Esophagus (tissue), 2 donors: Measurements from ENCODE around the gene CPNE2. TPM values are rescaled to one million over a fixed set of nuclear protein-coding genes. Genes with fewer than 3 reads are reported as not detected.

Source experiments
- H3K27ac ChIP-seq, 2 donors: one replicate each; pipeline ENCODE4 v1.5.1; 2013; ENCODE audit warnings: low read depth in 2 of 2, mild to moderate bottlenecking in 2 of 2, inconsistent platforms in 1 of 2, low read length in 1 of 2, moderate library complexity in 1 of 2
- H3K27me3 ChIP-seq, 2 donors: one replicate each; pipeline ENCODE4 v1.6.1; 2013; ENCODE audit warnings: low read length in 2 of 2, control low read depth in 1 of 2, mild to moderate bottlenecking in 1 of 2; ENCODE audit not compliant: insufficient read depth in 2 of 2, control insufficient read depth in 1 of 2
- H3K36me3 ChIP-seq, 2 donors: one replicate each; pipeline ENCODE4 v1.6.1; 2013; ENCODE audit warnings: low read length in 1 of 2; ENCODE audit not compliant: control insufficient read depth in 2 of 2, insufficient read depth in 2 of 2
- H3K4me1 ChIP-seq, 2 donors: one replicate each; pipeline ENCODE4 v1.6.1; 2013; ENCODE audit warnings: low read length in 1 of 2; ENCODE audit not compliant: control insufficient read depth in 2 of 2, insufficient read depth in 2 of 2
- H3K4me3 ChIP-seq, 2 donors: one replicate each; pipeline ENCODE4 v1.5.1; 2013; ENCODE audit warnings: low read length in 2 of 2, mild to moderate bottlenecking in 2 of 2, low read depth in 1 of 2, moderate library complexity in 1 of 2
- H3K9me3 ChIP-seq, 2 donors: one replicate each; pipeline ENCODE4 v1.6.1; 2013; ENCODE audit warnings: mild to moderate bottlenecking in 2 of 2, low read depth in 1 of 2, low read length in 1 of 2, moderate library complexity in 1 of 2; ENCODE audit not compliant: control insufficient read depth in 2 of 2, insufficient read depth in 1 of 2
- WGBS, 2 donors: extraction: QIAGEN DNeasy Blood & Tissue Kit; methylation state at CpG; one replicate each; pipeline ENCODE4 v1.1.7; 2013; 5-methylcytosine and 5-hydroxymethylcytosine counted together
- polyA plus RNA-seq, 2 donors: library from polyadenylated mRNA; stranded (reverse); fragments of 200-250 nt; gene quantifications; one replicate each; pipeline ENCODE4 v1.2.3, GENCODE V29; 2013
- donor health status: healthy with polysubstance abuse.
- donor health status: Bipolar disorder and iron deficiency.

CPNE2 gene
- 10 to 100 TPM; 18.3 to 24.5 TPM for polyA plus RNA-seq

DNA sequence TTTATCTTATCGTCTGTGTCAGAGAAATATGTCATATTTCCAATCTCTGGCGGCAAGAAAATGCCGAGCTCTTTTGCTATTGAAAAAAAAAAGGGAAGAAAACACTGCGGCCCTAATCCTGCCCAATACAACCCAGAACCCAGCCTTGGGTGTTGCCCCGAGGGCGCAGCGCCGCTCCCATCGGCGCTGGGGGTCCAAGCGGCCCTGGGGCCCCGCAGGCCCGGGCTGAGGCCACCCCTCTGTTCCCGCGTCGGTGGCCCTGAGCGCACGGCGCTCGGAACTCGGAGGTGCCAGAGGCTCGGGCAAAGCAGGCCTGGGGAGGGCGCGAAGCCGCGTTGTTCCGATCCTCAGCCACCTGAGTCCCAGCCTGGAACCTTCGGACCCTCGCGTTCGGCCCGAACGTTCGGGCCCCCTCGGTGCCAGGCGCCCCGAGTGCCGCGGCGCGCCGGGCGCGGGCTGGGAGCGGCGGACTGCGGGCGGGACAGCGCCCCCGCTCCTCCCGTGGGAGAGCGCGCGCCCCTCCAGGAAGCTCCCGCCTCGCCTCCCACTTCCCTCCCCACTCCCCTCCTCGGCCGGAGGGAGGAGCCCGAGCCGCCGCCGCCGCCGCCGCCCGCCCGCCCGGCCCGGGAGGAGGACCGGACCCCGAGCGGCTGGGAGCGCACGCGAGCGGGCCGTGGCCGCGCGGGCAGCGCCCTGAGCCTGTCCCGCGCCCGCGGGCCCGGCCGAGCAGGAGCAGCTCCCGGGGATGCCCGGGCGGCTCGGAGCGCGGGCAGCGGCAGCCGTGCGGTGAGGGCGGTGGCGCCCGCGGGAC is at the start of gene CPNE2:
CPNE2 (plus strand) TSS at position 609 of the 811 bp plus-strand sequence. CDS start 18,160 bp downstream, outside the sequence.
- peak within 1 kb of the TSS; percentile 67 to 80 for H3K4me3 ChIP-seq
- no peaks in the 10 kb centered on the region for H3K9me3 ChIP-seq
- no peaks in the 10 kb centered on the region for H3K4me1 ChIP-seq
- H3K27ac ChIP-seq: peak within 1 kb of the TSS; percentile 62 to 68
- H3K36me3 ChIP-seq: no peaks in the 10 kb centered on the region
- no peaks in the 10 kb centered on the region for H3K27me3 ChIP-seq
- WGBS, 2 donors: 1% methylated on average over 58 to 100 of the region's 100 CpGs

DNA sequence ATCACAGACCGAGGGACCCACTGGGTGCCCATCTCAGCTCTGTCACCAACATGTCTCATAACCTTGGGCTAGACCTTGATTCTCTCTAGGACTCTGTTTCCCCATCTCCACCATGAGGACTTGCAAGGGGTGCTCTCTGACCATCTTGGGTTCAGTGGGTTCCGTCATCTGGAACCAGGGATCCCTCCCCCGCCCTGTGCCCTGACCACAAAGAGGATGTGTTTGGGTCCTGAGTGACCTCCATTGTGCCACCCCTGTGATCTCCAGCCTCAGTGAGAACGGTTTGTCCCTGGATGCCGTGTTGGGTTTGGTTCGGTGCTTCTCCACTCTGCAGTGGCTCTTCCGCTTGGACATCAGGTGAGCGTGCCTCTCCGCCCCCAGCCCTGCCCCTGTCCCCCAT is 49.1 kb upstream of the CPNE2 start:
- Histone ChIP-seq H3K36me3 (peaks cover 4 to 24% of the 10 kb centered on the region in 2 donors), H3K4me1 (no peaks in the 10 kb centered on the region), H3K27me3 (no peaks in the 10 kb centered on the region), H3K27ac (no peak overlapping the region), H3K9me3 (peaks cover 0 to 6% of the 10 kb centered on the region in 2 donors), H3K4me3 (no peak overlapping the region)
- 89 to 93% methylated on average over 9 of the region's 9 CpGs for WGBS, 2 donors

DNA sequence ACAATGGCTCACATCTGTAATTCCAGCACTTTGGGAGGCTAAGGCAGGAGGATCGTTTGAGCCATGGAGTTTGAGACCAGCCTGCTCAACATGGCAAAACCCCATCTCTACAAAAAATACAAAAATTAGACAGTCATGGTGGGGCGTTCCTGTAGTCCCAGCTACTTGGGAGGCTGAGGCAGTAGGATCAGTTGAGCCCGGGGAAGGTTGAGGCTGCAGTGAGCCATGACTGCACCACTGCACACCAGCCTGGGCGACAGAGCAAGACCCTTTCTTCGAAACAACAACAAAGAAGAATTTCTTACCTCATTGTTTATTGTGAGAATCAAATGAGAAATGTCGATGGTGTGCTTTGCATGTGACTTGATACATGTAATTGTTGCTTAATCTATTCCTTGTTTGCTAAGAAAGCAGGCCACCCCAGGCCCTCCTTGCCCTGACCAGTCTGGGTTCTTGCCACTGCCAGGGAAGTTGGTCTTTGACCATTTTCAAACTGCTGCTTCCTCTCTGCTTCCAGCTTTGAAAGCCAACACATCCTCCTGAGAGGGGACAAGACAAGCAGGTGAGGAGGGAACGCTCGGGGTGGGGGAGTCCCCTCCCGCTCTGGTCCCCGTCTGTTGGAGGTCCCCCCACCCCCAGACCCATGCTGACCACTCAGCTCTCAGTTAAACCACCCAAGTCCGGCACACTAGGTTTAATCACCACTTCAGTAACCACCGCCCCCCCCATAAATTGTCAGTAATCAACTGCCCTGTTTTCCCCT is 47.3 kb upstream of the CPNE2 start:
- WGBS, 2 donors: 81 to 85% methylated on average over 12 of the region's 12 CpGs
- Histone ChIP-seq H3K4me1 (no peaks in the 10 kb centered on the region), H3K4me3 (no peak overlapping the region), H3K27ac (no peak overlapping the region), H3K9me3 (peaks cover 0 to 6% of the 10 kb centered on the region in 2 donors), H3K27me3 (no peaks in the 10 kb centered on the region), H3K36me3 (peaks cover 0 to 19% of the 10 kb centered on the region in 2 donors)

DNA sequence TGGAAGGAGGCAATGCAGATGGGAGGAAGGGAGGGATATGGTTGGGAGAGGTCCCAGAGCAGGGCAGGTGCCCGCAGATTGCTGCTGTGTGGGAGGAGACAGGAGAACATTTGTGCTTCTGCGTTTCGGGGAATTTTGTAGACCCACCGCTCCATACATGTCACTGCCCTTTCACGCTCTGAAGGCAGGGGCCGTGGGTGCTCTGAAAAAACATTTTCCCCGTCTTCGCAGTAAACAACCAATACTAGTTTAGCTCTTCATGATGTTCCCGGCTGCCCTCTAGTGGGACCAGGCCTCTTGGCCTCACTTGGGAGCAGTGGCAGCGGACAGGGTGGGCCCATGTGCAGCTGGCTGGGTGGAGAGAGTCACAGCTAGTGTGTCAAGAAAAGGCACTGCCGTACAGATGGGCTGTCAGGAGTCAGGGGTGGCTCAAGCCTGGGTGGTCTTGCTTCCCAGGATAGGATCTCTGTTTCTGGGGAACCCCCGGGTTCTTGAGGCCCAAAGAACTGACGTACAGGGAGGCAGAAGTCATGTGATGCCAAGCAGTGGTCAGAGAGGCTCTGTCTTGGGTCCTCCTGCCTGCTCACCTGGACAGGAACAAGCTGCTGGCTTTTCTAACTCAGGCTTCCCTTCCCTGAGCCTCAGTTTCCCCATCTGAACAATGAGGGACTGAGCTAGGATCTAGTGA is 46.5 kb upstream of the CPNE2 start:
- no peaks in the 10 kb centered on the region for H3K4me1 ChIP-seq
- 53 to 63% methylated on average over 13 of the region's 13 CpGs for WGBS, 2 donors
- no peaks in the 10 kb centered on the region for H3K27me3 ChIP-seq
- no peak overlapping the region for H3K27ac ChIP-seq
- H3K36me3 ChIP-seq: peaks cover 0 to 15% of the 10 kb centered on the region in 2 donors
- H3K9me3 ChIP-seq: peaks cover 0 to under 1% of the 10 kb centered on the region in 2 donors
- no peak overlapping the region for H3K4me3 ChIP-seq

DNA sequence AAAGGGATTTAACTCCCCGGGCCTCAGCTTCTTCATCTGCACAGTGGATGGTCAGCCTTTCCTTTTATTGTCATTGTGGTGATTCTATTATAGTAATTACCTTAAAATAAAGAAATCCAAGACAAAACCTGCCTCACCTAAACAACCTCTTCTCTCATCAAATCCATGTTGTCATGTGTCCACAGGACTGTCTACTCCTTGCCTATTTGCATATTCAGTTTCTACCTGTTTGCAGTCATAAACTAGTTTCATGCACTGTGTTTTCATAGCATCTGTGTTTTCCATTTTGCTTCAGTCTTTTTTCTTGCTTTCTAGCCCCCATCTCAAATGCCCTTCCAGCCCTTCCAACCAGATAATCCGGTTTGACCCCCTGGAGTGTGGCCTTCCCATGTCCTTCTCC is 44.3 kb upstream of the CPNE2 start:
- no peaks in the 10 kb centered on the region for H3K27me3 ChIP-seq
- no peaks in the 10 kb centered on the region for H3K4me1 ChIP-seq
- peaks cover 0 to 15% of the 10 kb centered on the region in 2 donors for H3K36me3 ChIP-seq
- H3K9me3 ChIP-seq: no peaks in the 10 kb centered on the region
- no peak overlapping the region for H3K4me3 ChIP-seq
- no peak overlapping the region for H3K27ac ChIP-seq
- WGBS, 2 donors: 55 to 79% methylated on average over 2 of the region's 2 CpGs

DNA sequence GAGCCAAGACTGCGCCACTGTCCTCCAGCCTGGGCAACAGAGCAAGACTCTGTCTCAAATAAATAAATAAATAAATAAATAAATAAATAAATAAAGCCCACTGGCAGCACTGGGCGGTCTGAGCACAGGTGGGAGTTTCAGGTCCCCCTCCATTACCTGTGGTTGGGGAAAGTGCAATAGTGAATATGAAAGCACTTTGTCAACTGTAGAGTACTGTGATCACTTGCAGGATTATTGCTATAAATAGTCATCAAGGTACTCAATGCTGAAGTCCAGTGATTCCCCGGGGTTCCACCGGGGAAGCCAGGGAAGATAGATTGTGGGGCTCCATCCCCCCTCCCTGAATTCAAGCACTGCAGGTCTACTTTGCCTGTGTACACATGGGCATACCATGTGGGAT is 42.7 kb upstream of the CPNE2 start:
- no peak overlapping the region for H3K4me3 ChIP-seq
- H3K27ac ChIP-seq: no peak overlapping the region
- H3K9me3 ChIP-seq: no peaks in the 10 kb centered on the region
- H3K27me3 ChIP-seq: no peaks in the 10 kb centered on the region
- WGBS, 2 donors: 81 to 88% methylated on average over 4 of the region's 4 CpGs
- H3K36me3 ChIP-seq: peaks cover 2 to 12% of the 10 kb centered on the region in 2 donors
- H3K4me1 ChIP-seq: no peaks in the 10 kb centered on the region

DNA sequence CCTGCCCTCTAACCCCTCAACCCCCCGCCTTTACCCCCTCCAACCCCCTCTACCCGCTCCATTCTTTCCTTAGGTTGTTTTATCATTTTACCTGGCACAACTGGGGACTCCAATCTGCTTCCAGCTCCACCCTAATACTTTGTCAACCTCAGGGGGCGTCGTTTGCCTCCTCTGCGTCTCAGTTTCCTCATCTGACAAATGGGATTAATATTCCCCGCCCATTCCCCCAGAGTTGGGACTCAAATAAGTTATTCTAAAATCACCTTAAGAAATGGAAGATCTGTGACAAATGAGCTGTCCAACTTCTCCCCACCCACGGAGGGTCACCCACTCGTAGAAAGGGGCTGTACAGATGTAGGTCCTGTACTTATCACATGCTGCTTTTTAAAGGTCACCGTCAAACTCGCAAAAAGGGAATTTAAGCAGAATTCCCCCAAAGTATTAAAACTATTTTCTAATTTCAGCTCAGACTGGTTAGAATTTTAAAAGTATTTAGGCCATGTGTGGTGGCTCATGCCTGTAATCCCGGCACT is 40.6 kb upstream of the CPNE2 start:
- no peaks in the 10 kb centered on the region for H3K9me3 ChIP-seq
- H3K4me3 ChIP-seq: no peak overlapping the region
- H3K36me3 ChIP-seq: peaks cover 8 to 17% of the 10 kb centered on the region in 2 donors
- WGBS, 2 donors: 87 to 89% methylated on average over 11 of the region's 11 CpGs
- no peaks in the 10 kb centered on the region for H3K4me1 ChIP-seq
- H3K27me3 ChIP-seq: no peaks in the 10 kb centered on the region
- no peak overlapping the region for H3K27ac ChIP-seq

DNA sequence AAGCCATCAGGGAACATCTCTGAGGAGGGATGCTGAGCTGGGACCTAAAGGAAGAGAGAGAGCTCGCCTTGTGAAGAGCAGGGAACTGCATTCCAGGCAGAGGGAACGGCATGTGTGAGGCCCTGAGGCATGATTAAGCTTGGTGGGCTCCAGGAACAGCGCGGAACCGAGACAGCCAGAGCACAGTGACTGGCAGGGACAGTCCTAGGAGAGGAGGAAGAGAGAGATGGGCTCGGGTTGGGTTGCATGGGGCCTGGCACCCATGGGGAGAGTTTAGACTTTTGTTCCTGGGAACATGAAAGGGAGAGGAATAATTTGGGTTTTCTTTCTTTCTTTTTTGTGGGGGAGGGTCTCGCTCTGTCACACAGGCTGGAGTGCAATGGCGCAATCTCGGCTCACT is 39.2 kb upstream of the CPNE2 start:
- no peak overlapping the region for H3K4me3 ChIP-seq
- peaks cover 0 to 2% of the 10 kb centered on the region in 2 donors for H3K9me3 ChIP-seq
- H3K27me3 ChIP-seq: no peaks in the 10 kb centered on the region
- 93 to 96% methylated on average over 9 of the region's 9 CpGs for WGBS, 2 donors
- no peak overlapping the region for H3K27ac ChIP-seq
- no peaks in the 10 kb centered on the region for H3K4me1 ChIP-seq
- H3K36me3 ChIP-seq: peaks cover 8 to 15% of the 10 kb centered on the region in 2 donors

DNA sequence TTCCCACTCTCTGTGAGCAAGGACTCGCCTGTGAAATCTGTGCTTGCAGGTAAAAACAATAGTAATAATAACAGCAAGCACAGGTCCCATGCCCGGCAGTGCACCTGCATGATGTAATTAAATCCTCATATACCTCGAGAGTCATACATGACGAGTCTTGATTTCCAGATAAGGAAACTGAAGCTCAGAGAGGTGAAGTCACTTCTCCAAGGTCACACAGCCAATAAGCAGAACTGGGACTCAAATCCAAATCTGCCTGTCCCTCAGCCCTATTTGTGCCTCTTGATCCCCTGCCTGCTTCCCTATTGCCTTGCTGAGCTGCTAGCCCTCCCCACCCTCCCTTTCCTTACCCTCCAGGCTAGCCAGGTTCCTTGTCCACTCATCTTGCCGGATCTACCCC is 38.0 kb upstream of the CPNE2 start:
- no peak overlapping the region for H3K27ac ChIP-seq
- H3K27me3 ChIP-seq: no peaks in the 10 kb centered on the region
- peaks cover 0 to 2% of the 10 kb centered on the region in 2 donors for H3K9me3 ChIP-seq
- 87 to 90% methylated on average over 5 of the region's 5 CpGs for WGBS, 2 donors
- H3K36me3 ChIP-seq: peaks cover 8 to 26% of the 10 kb centered on the region in 2 donors
- no peak overlapping the region for H3K4me3 ChIP-seq
- H3K4me1 ChIP-seq: no peaks in the 10 kb centered on the region
